ENCODE data around the gene TMEM185B.

TMEM185B gene

GRCh38 chr2:120262761-120263428 is 39.7 kb upstream of the TMEM185B start:
- H3K9me3 ChIP-seq (replicated peaks; ENCODE audit: insufficient read depth, low read length): no peaks in the 10 kb centered on the region
- H3K4me1 ChIP-seq (ENCODE audit: low read length): peaks cover 18% of the 10 kb centered on the region
- no peaks in the 10 kb centered on the region for H3K27me3 ChIP-seq (replicated peaks; ENCODE audit: insufficient read depth, low read length)
- no peaks in the 10 kb centered on the region for H3K36me3 ChIP-seq (replicated peaks; ENCODE audit: insufficient read depth, low read length)
- no peak overlapping the region for H2AFZ ChIP-seq (ENCODE audit: low read length)
- no peak for DNase-seq
- H3K9me2 ChIP-seq (replicated peaks; ENCODE audit: insufficient read depth, low read length): no peaks in the 10 kb centered on the region
- no peaks in the 10 kb centered on the region for H4K20me1 ChIP-seq (ENCODE audit: insufficient read depth, low read length)
- no peaks in the 10 kb centered on the region for H3F3A ChIP-seq (ENCODE audit: insufficient read depth, low read length)
- no peak for TF ChIP-seq EZH2phosphoT487 (IDR thresholded peaks at IDR 0.05; ENCODE audit: low read length)
- no peak for TF ChIP-seq EZH2 (optimal IDR thresholded peaks at IDR 0.05; ENCODE audit: low read depth, low read length)
- no peak for TF ChIP-seq CTCF (IDR thresholded peaks at IDR 0.05; ENCODE audit: low read length)
- H3K9ac ChIP-seq (ENCODE audit: low read length): no peak overlapping the region
- no peak overlapping the region for H3K27ac ChIP-seq (ENCODE audit: low read length)
- no peak overlapping the region for H3K4me3 ChIP-seq (ENCODE audit: low read length)
- H3K4me2 ChIP-seq (ENCODE audit: low read depth, low read length): no peak overlapping the region
- H3K79me2 ChIP-seq (ENCODE audit: low read length): peaks cover 45% of the 10 kb centered on the region

- Histone ChIP-seq H3K9me2 (replicated peaks; ENCODE audit: insufficient read depth, low read length) (no peaks in the 10 kb centered on the region), H3K36me3 (replicated peaks; ENCODE audit: insufficient read depth, low read length) (no peaks in the 10 kb centered on the region), H3K79me2 (ENCODE audit: low read length) (peaks cover 49% of the 10 kb centered on the region), H3K4me2 (ENCODE audit: low read depth, low read length) (no peak overlapping the region), H3K9me3 (replicated peaks; ENCODE audit: insufficient read depth, low read length) (no peaks in the 10 kb centered on the region), H3K27ac (ENCODE audit: low read length) (no peak overlapping the region), H3K27me3 (replicated peaks; ENCODE audit: insufficient read depth, low read length) (no peaks in the 10 kb centered on the region), H3K9ac (ENCODE audit: low read length) (no peak overlapping the region), H3F3A (ENCODE audit: insufficient read depth, low read length) (no peaks in the 10 kb centered on the region), H3K4me3 (ENCODE audit: low read length) (no peak overlapping the region), H4K20me1 (ENCODE audit: insufficient read depth, low read length) (no peaks in the 10 kb centered on the region), H2AFZ (ENCODE audit: low read length) (no peak overlapping the region), H3K4me1 (ENCODE audit: low read length) (peaks cover 25% of the 10 kb centered on the region)
- TF ChIP-seq EZH2 (optimal IDR thresholded peaks at IDR 0.05; ENCODE audit: low read depth, low read length): no peak
- no peak for TF ChIP-seq CTCF (IDR thresholded peaks at IDR 0.05; ENCODE audit: low read length)
- DNase-seq: no peak
Measured at GRCh38 chr2:120262150-120262549, 39.0 kb upstream of the TMEM185B start.

GRCh38 chr2:120261387-120262006 is 38.3 kb upstream of the TMEM185B start:
- Histone ChIP-seq H4K20me1 (ENCODE audit: insufficient read depth, low read length) (no peaks in the 10 kb centered on the region), H3K79me2 (ENCODE audit: low read length) (peaks cover 47% of the 10 kb centered on the region), H3K27me3 (replicated peaks; ENCODE audit: insufficient read depth, low read length) (no peaks in the 10 kb centered on the region), H3K9ac (ENCODE audit: low read length) (no peak overlapping the region), H3K36me3 (replicated peaks; ENCODE audit: insufficient read depth, low read length) (no peaks in the 10 kb centered on the region), H3K9me2 (replicated peaks; ENCODE audit: insufficient read depth, low read length) (no peaks in the 10 kb centered on the region), H3K4me2 (ENCODE audit: low read depth, low read length) (no peak overlapping the region), H3F3A (ENCODE audit: insufficient read depth, low read length) (no peaks in the 10 kb centered on the region), H3K9me3 (replicated peaks; ENCODE audit: insufficient read depth, low read length) (no peaks in the 10 kb centered on the region), H3K4me3 (ENCODE audit: low read length) (no peak overlapping the region), H3K4me1 (ENCODE audit: low read length) (peaks cover 32% of the 10 kb centered on the region), H3K27ac (ENCODE audit: low read length) (no peak overlapping the region), H2AFZ (ENCODE audit: low read length) (no peak overlapping the region)
- TF ChIP-seq EZH2 (optimal IDR thresholded peaks at IDR 0.05; ENCODE audit: low read depth, low read length) (no peak), CTCF (IDR thresholded peaks at IDR 0.05; ENCODE audit: low read length) (no peak), EZH2phosphoT487 (IDR thresholded peaks at IDR 0.05; ENCODE audit: low read length) (no peak)
- DNase-seq: peak; percentile 22
